ENCODE measurements around the gene CMTM7. TPM values are rescaled to one million over a fixed set of nuclear protein-coding genes. Genes with fewer than 3 reads are reported as not detected.
A peak's percentile ranks its signal among the peaks of the same experiment; 100 is the strongest.

CMTM7 gene
- total RNA-seq, 1 donor from 2014 or later = 19.8 TPM

DNA sequence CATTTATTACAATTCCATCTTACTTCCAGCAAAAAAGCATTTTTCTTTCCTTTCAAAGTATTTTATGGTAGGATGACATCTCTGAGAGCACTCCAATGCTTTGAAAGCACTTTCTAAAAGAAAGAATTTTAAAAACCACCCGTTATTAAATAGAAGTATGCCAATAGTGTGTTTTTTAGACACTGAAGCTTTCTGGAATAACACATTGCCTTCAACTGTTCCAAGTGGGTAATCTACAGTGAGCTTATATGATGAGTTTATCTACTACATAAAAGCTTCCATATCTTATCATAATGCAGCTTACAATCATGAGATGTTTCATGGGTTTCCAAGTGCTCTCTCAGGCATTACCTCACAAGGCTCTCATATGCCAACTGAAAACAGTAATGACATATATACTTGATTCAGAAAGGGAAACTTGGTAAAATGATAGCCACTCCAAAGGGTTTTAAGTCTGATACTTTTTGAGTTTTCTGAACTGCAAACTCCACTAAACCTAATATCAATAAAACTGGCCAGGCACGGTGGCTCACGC is 96.9 kb downstream of the CMTM7 start:
- DNase-seq (ENCODE audit: low read depth in 2 of 2) = no peak

DNA sequence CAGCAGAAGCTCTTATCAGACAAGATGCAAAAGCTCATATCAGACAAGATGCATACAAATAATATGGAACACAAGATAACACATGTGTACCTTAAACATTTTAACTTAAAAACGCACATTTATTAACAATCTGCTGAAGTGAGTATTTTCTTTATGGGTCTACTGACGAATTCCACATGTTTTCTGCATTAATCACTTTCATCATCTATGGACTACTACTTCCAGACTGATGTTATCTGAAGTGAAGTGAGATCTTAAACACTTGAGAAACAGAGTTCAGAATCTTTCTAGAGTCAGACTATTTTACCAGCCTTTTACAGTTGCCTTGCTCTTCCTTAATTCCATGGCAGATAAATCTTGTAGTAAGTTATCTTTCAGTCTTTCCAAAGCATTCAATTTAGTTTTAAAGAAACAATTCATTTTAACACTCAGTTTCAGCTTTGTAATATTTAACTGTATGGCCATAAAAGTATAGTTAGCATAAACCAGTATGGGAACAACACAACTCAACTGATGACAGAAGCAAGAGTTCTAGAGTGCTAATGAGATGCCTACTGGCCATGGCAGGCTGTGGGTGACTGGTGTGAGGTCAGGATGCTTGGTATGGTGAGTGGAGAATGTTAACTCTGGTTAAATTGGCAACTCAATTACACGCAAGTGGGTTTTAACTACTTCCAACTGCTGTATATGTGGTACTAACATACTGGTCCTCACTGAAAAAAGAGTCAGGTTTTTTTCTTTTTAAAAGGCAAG is 101.2 kb downstream of the CMTM7 start:
- no peak for DNase-seq (ENCODE audit: low read depth in 2 of 2)

DNA sequence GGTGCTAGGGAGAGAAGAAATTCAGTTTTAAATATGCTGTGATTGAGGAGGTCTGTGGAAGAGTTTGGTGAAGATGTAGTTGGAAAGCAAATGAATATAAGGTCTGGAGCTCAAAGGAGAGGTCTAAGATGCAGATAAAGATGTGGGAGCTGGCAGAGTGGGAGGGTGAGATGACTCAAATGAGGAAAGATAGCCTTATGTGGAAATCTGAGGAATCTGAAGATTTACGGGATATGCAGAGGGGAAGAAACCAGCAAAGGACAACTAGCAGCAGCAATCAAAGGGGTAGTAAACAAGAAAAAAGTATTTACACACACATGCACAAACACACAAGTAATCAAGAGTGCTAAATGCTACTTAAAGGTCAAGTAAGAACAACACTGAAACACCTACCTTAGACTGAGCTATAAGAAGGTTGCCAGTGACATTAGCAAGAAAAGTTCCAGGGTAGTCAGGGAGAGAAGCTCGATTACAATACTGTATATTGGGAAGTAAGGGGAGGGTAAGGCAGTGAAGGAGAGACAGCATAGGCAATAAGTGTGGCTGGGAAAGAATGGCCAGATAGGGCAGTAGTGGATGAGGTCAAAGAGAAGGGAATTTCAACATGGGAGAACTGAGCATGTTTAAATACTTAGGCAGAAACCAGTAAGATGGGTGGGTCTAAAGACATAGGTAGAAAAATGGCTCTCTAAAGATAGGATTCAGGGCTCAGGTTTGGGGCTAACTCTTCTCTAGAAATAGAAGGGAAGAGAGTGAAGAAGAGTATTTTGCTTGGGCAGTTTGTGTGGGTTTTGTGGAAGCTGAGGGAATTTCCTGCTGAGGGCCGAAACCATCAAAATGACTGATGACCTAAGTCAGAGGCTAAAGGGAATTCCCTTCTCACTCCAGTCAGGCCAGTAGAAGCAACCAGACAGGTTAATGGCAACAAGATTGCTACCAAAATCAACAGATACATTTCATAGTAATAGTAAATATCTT is 102.1 kb downstream of the CMTM7 start:
- peak in 1 of 2 donors; percentile 59 for DNase-seq (ENCODE audit: low read depth in 2 of 2)

DNA sequence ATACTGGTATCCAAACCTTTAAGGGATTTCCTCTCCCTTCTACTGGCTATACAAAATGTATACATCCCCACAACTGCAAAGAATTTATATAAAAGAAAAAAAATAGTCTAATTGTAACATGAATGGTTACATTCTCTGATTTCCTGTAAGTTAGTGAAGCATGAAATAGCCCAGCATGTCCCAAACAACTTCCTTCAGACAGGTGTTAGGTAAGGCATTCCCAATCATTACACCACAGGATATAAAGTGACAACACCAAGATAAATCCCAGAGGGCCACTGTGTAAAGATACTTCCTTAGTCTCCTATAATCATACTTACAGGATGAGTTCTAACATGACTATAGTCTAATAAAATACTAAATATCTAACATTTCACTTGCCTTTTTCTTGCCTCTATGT is 103.4 kb downstream of the CMTM7 start:
- DNase-seq (ENCODE audit: low read depth in 2 of 2) = no peak

DNA sequence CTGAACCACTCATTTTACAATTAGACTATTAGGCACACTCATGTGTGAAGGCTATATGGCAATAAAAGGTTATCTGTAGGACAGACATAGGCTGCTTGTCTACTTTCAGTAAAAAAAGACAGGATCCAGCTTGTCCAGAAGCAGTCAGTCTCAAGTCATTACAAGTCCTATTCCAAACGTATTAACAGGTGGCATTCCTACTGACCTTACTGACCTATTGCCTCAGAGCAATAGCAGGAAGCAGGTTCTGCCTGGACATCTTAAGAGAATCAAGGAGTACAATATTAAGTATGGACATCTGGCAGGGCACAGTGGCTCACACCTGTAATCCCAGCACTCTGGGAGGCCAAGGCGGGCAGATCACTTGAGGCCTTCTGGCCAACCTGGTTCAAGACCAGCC is 104.0 kb downstream of the CMTM7 start:
- DNase-seq (ENCODE audit: low read depth in 2 of 2) = no peak

DNA sequence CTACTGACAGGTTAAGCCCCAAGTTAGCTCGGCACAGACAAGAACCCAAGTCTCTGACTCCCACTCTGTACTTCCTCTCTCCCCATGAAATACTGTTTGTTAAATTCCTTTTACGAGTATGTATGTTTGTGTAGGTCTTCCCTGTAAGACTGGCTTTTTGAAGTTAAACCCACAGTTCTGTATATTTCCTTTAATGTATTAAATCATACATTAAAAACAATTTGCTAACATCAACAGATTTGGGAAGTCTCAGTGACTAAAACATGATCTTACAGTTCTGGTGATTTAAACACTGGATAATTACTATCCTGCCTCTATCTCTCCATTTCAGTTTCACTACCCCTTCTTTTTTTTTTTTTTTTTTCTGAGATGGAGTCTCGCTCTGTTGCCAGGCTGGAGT is 106.6 kb downstream of the CMTM7 start:
- no peak for DNase-seq (ENCODE audit: low read depth in 2 of 2)

DNA sequence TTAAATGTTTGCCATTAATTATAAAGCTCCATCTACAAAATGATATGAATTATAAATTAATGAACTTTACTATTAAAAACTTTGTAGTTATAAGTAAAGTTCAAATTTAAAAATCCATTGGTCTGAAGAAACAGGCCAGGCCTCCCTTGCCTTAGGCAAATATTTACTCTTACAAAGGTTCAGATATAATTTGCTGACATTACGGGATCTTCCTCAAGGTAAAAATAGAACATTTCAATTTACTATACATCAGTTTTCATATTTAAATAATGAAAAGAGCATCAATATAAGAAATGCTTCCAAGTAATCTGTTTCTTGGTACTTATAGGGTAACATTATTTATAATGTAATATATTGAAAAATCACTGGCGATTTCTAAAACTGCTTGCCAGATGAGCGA is 107.3 kb downstream of the CMTM7 start:
- DNase-seq (ENCODE audit: low read depth in 2 of 2) = no peak

DNA sequence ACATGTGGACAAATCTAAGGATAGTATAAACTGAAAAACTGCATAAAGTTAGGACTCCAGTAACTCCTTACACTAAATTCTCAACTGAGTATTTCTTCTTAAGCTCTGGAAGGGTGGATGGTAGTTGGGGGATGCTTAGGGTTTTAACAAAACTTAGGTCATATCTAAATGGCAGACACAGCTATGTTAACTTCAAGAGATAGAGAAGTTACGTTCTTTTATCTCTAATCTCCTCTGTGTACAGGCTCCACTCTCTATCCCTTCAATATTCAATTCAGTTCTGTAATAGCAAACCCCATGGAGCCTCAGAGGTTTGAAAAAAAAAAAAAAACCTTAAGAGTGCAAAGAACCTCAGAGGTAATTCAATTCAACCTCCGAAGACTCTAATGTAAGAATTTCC is 107.9 kb downstream of the CMTM7 start:
- DNase-seq (ENCODE audit: low read depth in 2 of 2) = no peak

DNA sequence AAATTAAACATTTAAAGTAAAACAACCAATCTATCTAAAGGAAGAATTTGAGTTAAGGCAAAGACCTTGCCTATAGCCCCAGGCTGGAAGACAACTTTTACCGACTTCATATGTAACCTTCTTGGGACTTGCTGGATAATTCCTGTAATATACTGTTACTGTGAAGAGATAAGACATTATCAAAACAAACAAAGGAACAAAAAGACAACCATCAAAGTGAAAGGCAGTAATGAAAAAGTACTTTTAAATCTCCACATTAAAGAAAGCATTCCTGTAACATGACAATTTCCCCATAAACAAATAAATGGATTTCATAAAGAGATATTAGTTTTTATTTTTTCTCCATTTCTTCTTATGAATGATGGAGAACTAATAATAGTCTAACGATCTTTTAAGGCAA is 108.6 kb downstream of the CMTM7 start:
- no peak for DNase-seq (ENCODE audit: low read depth in 2 of 2)

DNA sequence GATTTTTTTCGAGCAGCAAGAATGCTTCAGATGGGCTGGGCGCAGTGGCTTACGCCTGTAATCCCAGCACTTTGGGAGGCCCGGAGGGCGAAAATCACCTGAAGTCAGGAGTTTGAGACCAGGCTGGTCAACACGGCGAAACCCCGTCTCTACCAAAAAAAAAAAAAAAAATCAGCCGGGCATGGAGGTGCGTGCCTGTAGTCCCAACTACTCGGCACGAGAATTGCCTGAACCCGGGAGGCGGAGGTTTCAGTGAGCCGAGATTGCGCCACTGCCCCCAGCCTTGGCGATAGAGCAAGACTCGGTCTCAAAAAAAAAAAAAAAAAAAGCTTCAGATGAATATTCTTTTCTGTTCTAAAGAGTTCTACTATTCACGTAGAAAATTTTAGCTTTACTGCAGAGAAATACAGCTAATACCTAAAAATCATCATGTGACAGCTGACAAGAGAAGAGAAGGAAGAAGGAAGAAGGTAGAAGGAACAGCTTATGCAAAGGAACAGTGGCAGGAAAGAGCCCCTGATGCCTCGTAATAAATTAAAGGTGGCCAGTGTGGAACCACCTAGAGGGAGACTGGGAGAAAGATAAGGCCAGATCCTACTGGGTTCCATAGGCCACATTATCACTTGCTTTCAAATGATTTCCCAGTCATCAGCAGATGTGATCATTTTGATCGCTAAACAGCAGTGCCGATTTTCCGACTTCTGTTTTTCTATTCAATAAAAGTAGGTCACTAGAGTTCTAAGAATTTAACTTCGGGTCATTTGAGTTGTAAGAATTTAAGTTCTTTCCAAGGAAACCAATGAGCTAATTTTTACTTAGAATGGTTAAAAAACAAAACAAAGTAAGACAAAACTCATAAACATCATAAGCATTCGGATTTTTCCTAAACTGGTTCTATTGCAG is 109.5 kb downstream of the CMTM7 start:
- DNase-seq (ENCODE audit: low read depth in 2 of 2) = no peak

DNA sequence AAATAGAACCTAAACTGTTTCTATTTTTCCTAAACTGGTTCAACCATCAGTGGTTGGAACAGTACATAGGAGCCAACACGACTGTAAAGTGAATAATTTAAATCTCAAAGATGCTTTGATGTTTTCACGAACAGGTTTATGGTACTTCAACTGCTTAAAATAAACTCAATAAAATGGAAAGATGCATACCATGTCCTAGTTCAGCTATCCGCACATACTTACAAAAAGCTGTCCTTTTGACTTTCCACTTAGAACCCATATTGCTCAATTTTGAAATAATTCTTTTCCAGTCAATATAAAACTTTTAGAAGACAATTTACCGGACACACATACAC is 110.1 kb downstream of the CMTM7 start:
- DNase-seq (ENCODE audit: low read depth in 2 of 2) = no peak

DNA sequence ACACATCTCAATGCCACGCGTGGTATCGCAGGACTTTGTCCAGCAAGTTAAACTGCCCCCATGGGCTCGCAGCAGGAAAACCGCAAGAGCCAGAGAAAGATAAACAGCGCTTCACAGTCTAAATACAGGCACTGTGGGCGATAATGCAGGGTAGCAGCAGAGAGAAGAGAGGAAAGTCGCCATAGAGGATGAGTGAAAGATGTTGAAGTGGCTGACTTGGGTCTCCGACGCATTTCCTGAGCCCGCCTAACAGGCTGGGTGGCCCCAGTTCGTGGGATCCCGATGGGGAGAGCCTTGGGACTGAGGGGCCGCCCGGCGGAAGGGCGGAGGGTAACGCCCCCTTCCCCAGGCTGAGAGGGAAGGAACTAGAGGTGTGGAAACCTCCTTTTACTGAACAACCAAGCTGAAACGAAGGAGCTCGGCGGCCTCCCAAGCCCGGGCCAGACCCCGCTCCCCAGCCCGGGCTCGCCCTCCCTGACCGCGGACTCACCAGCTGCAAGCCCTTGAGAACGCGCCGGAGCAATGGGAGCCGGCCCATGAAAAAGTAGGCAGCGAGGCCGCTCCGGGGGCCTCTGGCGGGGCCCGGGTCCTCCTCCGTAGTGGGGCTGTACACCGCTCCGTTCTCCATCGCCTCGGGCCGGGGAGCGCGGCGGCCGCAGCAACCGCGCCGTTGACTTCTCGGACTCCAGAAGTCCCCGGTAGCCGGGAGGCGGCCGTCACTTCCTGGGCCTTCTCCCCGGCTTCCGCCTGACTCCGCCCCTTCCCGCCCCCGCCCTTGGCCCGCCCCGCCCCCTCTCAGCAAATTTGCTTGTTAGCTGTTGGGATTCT is 110.7 kb downstream of the CMTM7 start, which contains the start of gene CMTM6:
TSS of gene CMTM6 (minus strand) at position 735 of the 828 bp plus-strand sequence. CDS start at position 628, 107 bp downstream.
- peak; percentile 40 to 75 for DNase-seq (ENCODE audit: low read depth in 2 of 2)

DNA sequence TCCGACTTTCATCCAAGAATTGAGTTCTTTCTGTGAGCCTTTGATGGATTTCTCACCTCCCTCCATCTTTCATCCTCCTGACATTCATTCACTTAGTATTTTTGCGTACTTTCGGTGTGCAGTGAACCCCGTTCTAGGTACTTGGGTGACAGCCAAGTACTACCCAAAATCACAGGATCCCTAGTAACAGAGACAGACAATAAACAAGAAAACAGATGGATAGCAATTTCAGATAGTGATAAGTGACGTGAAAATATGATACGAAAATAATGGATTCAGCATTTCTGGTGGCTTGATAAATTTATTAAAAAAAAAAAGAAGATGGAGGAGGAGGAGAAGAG is 111.3 kb downstream of the CMTM7 start:
- DNase-seq (ENCODE audit: low read depth in 2 of 2) = no peak

Other genes starting within 250 kb of the CMTM7 start
- 1.7 and 2.9 TPM in 2 replicates for gene CMTM8, start 153.2 kb upstream of the CMTM7 start, total RNA-seq
- 98.6 and 104 TPM in 2 replicates for gene CMTM6, start 111.0 kb downstream of the CMTM7 start, total RNA-seq
- gene DYNC1LI1, start 179.0 kb downstream of the CMTM7 start, total RNA-seq = 32.7 and 38.6 TPM in 2 replicates